GOT3 (cell line): Measurements from ENCODE around the gene PTPN9.
"Not testable (repeated sequence)": the region's sequence is repeated elsewhere in the genome, so short reads cannot be mapped to it uniquely, and the experiment has no call there.

Experiments
- DNase-seq: peaks from one replicate; lab custom pipeline; 2025; ENCODE audit warnings: mixed read lengths; lab: John Stamatoyannopoulos, UW

PTPN9 gene

GRCh38 chr15:75582943-75583342 lies 3.8 kb upstream of the PTPN9 start:
- not testable (repeated sequence) for DNase-seq

DNA sequence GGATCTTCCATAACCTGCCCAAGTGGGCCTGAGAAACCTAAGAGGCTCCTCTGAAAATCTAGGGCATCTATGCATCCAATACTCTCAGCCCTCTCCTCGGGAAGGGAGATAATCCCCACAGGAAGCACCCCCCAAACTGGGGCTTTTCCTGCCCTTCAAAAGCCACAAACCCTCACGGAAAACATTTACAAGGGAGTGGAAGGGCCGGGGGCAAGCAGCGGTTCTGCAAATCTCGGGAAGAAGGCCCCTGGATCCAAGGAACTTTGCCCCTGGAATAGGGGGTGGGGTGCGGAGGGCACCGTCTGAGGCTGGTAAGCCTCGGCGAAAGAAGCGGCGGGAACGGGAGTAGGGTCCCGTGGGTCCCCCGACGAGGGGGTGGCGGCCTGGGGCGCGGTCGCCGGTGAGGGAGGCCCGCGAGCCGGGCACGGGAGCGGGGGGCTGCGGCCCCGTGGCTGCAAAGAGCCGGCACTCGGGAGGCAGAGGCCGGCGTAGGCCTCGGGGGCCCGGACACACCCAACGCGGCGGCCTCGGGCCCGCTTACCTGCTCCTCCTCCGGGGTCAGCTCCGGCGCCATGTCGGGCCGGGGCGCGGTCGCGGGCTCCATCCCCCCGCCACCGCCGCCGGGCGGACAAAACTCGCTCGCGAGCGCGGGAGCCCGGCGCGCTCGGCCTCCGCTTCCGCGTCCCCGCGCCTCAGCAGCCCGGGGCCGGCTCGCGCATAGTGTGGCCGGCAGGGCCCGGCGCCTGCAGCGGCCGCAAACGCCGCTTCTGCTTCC lies 755 bp downstream of the PTPN9 start:
- no peak for DNase-seq

GRCh38 chr15:75577401-75578172 lies 1.5 kb downstream of the PTPN9 start:
- no peak for DNase-seq

DNA sequence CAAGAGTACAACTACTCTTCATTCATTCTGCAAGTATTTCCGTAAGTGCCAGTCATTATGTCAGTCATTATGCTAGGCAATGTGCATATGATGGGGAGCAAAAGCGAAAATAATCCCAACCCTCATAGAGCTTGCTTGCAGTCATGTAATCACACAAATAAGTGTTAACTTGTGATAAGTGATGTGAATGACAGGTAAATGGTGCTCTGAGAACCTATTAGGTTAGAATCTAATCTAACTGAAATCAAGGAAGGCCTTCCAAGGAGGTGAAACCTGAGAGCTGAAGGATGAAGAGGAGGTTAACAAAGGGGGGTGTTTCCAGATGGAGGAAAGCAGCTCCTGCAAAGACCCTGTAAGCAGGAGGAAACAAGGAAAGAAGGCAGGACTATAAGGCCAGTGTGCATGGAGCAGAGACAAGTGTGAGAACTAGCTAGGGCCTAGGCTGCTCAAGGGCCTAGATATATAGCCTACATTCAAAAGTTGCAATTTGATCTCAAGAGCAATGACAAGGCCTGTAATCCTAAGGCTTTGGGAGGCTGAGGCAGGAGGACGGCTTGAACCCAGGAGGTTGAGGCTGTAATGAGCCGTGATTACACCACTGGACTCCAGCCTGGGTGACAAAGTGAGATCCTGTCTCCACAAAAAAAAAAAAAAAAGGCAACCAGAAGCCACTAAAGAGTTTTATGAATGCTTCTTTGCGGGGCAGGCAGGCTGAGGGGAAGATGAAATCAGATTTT lies 5.3 kb downstream of the PTPN9 start:
- DNase-seq, result no peak

- DNase-seq, result no peak
Observed at GRCh38 chr15:75570126-75570845, 8.8 kb downstream of the PTPN9 start.

- no peak for DNase-seq
Observed at GRCh38 chr15:75565062-75565970, 13.8 kb downstream of the PTPN9 start.

DNA sequence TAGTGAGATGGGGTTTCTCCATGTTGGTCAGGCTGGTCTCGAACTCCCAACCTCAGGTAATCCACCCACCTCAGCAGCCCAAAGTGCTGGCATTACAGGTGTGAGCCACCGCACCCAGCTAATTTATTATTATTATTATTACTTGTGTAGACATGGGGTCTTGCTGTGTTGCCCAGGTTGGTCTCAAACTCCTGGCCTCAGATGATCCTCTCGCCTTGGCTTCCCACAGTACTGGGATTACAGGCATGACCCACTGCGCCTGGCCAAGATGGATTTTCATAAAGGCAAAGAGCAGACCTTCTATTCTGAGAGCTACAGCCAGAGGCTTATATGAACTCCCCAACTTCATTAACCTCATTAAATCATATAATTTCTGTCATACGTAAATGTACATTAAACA lies 17.2 kb downstream of the PTPN9 start:
- no peak for DNase-seq

- DNase-seq, result not testable (repeated sequence)
Observed at GRCh38 chr15:75559360-75559759, 19.8 kb downstream of the PTPN9 start.

DNA sequence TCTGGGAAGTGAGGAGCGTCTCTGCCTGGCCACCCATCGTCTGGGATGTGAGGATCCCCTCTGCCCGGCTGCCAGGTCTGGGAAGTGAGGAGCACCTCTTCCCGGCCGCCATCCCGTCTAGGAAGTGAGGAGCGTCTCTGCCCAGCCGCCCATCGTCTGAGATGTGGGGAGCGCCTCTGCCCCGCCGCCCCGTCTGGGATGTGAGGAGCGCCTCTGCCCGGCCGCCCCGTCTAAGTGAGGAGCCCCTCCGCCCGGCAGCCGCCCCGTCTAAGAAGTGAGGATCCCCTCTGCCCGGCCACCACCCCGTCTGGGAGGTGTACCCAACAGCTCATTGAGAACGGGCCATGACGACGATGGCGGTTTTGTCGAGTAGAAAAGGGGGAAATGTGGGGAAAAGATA lies 20.2 kb downstream of the PTPN9 start:
- DNase-seq, result not testable (repeated sequence)

DNA sequence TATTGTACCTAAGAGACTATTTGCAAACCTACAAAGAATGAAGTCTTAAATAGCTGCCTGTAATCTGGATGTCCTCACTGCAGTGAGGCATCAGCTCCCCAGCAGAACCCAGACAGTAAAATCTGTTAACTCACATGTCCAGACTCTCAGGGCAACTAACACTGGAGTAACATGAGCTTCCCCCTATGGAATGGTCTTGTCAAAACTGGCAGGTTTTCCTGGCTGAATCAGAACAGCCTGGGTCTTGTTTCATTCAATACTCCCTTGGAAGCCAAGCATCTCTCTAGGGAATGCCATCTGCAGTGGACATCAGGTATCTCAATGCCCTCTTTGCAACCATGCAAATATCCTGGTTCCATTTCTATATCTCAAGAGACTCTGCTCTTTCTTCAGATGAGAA lies 24.4 kb downstream of the PTPN9 start:
- DNase-seq, result no peak

- no peak for DNase-seq
Observed at GRCh38 chr15:75553659-75554058, 25.5 kb downstream of the PTPN9 start.

DNA sequence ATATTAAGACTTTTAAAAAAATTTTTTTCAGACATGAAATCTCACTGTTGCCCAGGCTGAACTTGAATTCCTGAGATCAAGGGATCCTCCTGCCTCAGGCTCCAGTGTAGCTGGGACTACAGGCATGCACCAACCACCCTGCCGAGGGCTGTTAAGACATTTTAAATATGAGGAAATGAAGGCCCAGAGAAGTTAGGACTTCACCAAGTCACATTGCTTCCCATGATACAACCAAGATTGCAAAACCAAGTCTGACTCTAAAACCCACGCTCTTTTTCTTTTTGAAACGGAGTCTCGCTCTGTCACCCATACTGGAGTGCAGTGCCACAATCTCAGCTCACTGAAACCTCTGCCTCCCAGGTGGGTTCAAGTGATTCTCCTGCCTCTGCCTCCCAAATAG lies 28.0 kb downstream of the PTPN9 start:
- DNase-seq, result no peak

DNA sequence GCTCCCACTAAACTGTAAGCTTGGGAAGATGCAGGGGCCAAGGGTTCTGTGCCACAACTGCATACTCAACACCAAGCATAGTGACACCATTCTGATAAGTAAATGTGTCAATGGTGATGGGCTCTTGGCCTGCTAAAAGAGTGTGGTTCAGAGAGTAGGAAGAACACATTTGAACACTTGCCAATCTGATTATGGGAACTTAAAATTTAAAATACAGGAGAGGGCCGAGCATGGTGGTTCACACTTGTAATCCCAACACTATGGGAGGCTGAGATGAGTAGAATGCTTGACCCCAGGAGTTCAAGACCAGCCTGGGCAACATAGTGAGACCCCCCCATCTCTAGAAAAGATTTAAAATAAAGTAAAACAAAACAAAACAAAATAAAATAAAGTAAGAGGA lies 34.1 kb downstream of the PTPN9 start:
- no peak for DNase-seq

GRCh38 chr15:75544359-75544758 lies 34.8 kb downstream of the PTPN9 start:
- no peak for DNase-seq

- DNase-seq, result not testable (repeated sequence)
Observed at GRCh38 chr15:75542949-75543545, 36.1 kb downstream of the PTPN9 start.

GRCh38 chr15:75542386-75542797 lies 36.7 kb downstream of the PTPN9 start:
- no peak for DNase-seq

DNA sequence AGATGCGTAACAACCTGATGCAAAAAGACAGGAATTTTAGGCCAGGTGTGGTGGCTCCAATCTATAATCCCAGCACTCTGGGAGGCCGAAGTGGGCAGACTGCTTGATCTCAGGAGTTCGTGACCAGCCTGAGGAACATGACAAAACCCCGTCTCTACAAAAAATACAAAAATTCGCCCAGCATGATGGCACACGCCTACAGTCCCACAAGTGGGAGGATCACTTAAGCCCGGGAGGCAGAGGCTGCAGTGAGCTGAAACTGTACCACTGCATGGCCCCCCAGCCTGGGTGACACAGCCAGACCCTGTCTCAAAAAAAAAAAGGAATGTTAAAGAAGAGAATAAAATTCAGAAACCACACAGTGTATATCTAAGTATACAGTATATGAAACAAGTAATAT lies 40.7 kb downstream of the PTPN9 start:
- DNase-seq, result no peak

- DNase-seq, result no peak
Observed at GRCh38 chr15:75533945-75534344, 45.2 kb downstream of the PTPN9 start.

DNA sequence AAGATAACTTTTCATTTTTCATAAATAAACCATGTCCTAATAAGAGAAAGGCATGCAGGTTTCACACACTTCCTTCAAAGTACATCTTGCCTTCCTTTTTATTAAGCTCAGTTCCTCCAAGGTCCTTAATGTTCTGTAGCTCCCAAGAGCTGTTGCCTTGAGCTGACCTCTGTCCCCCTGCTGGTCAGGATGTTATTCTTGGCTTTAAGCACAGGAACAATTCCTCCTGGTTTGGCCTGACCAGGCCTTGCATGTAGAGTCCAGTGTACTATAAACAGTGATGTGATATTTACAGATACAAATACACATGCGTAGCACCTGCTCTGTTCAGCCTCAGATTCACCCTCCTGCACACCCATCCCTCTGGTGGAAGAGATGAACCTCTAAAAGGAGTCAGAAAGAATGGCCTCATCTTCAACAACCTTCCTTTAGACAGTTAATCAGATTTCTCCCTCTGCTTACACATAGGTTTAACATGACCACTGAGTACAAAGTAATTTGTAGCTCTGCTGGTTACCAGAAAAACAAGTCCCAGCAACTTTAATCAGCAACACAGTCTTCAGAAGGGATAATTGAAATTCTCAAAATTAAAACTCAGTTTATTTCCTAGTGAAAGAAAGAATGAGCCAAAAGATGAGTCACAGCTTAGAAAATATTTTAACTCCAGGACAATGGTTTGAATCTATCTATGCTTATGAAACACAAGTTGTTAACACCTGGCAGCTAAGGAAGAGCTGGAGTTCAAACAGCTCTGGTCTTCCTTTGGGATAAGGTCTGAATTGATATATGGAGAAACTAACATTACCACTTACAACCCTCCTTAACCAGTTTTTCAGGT lies 46.5 kb downstream of the PTPN9 start:
- no peak for DNase-seq

- DNase-seq, result no peak
Observed at GRCh38 chr15:75531041-75531450, 48.1 kb downstream of the PTPN9 start.
